Nephron (organoid): Measurements from ENCODE around the gene MAGI1.

Experiments used
- H3K27ac Mint-ChIP-seq, 3 experiments: 2 replicates each; pipeline ENCODE4 v1.8.0; 2020; ENCODE audit warnings: mixed read lengths in 3 of 3, mild to moderate bottlenecking in 2 of 3, moderate library complexity in 1 of 3
- H3K27me3 Mint-ChIP-seq: 2 replicates; pipeline ENCODE4 v1.8.0; 2021; ENCODE audit warnings: low read depth, mild to moderate bottlenecking, moderate library complexity, mixed read lengths
- H3K36me3 Mint-ChIP-seq: 2 replicates; pipeline ENCODE4 v1.8.0; 2020; ENCODE audit warnings: low read depth, mixed read lengths
- H3K4me1 Mint-ChIP-seq: 2 replicates; pipeline ENCODE4 v1.8.0; 2020; ENCODE audit warnings: mixed read lengths
- H3K4me3 Mint-ChIP-seq, 3 experiments: 2 replicates each; pipeline ENCODE4 v1.8.0; 2020; ENCODE audit warnings: mild to moderate bottlenecking in 3 of 3, mixed read lengths in 3 of 3, moderate library complexity in 2 of 3
- H3K9me3 Mint-ChIP-seq: 2 replicates; pipeline ENCODE4 v1.8.0; 2020; ENCODE audit warnings: mixed read lengths
- TF ChIP-seq, protein P1 (sequence below), 3 experiments: fragments of 200-600 bp; sonication (generic); IDR thresholded peaks; one replicate each; pipeline ENCODE4 v1.5.0; 2021; ENCODE audit warnings: antibody characterized with exemption in 3 of 3; ENCODE audit not compliant: unreplicated experiment in 3 of 3

MAGI1 gene

DNA sequence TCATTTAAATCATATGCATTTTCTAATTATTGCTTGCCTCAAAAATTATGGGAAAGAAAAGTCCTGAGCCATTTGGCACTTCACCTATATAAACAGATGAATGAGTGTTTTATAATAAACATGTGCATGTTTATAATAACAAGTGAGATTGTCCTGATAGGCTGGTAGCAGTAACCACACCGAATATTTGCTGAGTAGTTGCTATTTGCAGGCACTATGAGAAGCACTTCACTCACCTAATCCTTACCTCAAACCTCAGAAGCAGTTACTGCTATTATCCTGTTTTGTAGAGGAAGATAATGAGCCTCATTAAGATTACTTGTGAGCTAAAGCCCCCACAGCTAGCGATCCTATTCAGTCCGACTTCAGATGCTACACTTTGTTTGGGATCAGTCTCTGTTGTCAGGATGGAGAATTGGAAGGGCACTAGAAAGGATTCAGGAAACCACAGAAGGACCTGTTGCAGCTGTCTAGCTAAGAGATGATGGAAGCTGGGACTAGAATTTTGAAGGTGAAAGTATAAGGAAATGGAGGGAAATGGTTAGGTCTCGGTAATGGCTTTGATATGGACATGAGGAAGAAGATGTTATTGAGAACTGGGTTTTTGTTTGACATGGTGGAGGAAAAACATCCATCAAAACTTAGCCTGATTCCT is 28.4 kb upstream of the MAGI1 start:
- Mint-ChIP-seq H3K9me3 (peaks cover 11% of the 10 kb centered on the region), H3K4me1 (no peaks in the 10 kb centered on the region), H3K36me3 (peaks cover 4% of the 10 kb centered on the region), H3K4me3 (no peak overlapping the region), H3K27ac (no peak overlapping the region), H3K27me3 (no peaks in the 10 kb centered on the region)
- TF ChIP-seq, protein P1, sequence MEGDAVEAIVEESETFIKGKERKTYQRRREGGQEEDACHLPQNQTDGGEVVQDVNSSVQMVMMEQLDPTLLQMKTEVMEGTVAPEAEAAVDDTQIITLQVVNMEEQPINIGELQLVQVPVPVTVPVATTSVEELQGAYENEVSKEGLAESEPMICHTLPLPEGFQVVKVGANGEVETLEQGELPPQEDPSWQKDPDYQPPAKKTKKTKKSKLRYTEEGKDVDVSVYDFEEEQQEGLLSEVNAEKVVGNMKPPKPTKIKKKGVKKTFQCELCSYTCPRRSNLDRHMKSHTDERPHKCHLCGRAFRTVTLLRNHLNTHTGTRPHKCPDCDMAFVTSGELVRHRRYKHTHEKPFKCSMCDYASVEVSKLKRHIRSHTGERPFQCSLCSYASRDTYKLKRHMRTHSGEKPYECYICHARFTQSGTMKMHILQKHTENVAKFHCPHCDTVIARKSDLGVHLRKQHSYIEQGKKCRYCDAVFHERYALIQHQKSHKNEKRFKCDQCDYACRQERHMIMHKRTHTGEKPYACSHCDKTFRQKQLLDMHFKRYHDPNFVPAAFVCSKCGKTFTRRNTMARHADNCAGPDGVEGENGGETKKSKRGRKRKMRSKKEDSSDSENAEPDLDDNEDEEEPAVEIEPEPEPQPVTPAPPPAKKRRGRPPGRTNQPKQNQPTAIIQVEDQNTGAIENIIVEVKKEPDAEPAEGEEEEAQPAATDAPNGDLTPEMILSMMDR (IDR thresholded peaks at IDR 0.05; ENCODE audit: unreplicated experiment in 3 of 3): no peak

- Mint-ChIP-seq H3K27me3 (peaks cover 8% of the 10 kb centered on the region), H3K4me3 (no peak overlapping the region), H3K9me3 (peaks cover 8% of the 10 kb centered on the region), H3K36me3 (no peaks in the 10 kb centered on the region), H3K27ac (no peak overlapping the region), H3K4me1 (peaks cover 9% of the 10 kb centered on the region)
- TF ChIP-seq, protein P1 (IDR thresholded peaks at IDR 0.05; ENCODE audit: unreplicated experiment in 3 of 3): no peak
Measured at GRCh38 chr3:66055289-66055688, 16.6 kb upstream of the MAGI1 start.

- Mint-ChIP-seq H3K4me1 (peaks cover 9% of the 10 kb centered on the region), H3K27me3 (peaks cover 8% of the 10 kb centered on the region), H3K4me3 (no peak overlapping the region), H3K27ac (no peak overlapping the region), H3K9me3 (peaks cover 8% of the 10 kb centered on the region), H3K36me3 (no peaks in the 10 kb centered on the region)
- TF ChIP-seq, protein P1 (IDR thresholded peaks at IDR 0.05; ENCODE audit: unreplicated experiment in 3 of 3): no peak
Measured at GRCh38 chr3:66053550-66054094, 14.9 kb upstream of the MAGI1 start.

GRCh38 chr3:66052721-66053549 is 14.2 kb upstream of the MAGI1 start:
- no peak overlapping the region for H3K4me3 Mint-ChIP-seq
- peaks cover 8% of the 10 kb centered on the region for H3K9me3 Mint-ChIP-seq
- TF ChIP-seq, protein P1 (IDR thresholded peaks at IDR 0.05; ENCODE audit: unreplicated experiment in 3 of 3): no peak
- peaks cover 9% of the 10 kb centered on the region for H3K4me1 Mint-ChIP-seq
- peaks cover 8% of the 10 kb centered on the region for H3K27me3 Mint-ChIP-seq
- H3K27ac Mint-ChIP-seq: no peak overlapping the region
- no peaks in the 10 kb centered on the region for H3K36me3 Mint-ChIP-seq

DNA sequence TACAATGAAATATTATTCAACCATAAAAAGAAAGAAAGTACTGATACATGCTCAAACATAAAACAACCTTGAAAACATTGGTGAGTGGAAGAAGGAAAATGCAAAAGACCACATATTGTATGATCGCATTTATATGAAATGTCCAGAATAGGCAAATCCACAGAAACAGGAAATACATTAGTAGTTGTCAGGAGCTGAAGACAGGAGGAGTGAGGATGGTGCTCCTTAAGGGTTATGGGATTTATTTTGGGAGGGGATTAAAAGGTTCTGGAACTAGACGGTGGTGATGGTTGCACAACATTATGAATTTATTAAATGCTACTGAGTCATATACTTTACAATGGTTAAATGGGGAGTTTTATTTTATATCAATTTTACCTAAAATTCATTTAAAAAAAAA is 12.1 kb upstream of the MAGI1 start:
- TF ChIP-seq, protein P1 (IDR thresholded peaks at IDR 0.05; ENCODE audit: unreplicated experiment in 3 of 3): no peak
- Mint-ChIP-seq H3K27ac (no peak overlapping the region), H3K4me1 (peaks cover 15% of the 10 kb centered on the region), H3K36me3 (no peaks in the 10 kb centered on the region), H3K9me3 (peaks cover 8% of the 10 kb centered on the region), H3K27me3 (peaks cover under 1% of the 10 kb centered on the region), H3K4me3 (no peak overlapping the region)
